ENCODE measurements around the gene MICALL2.

The MICALL2 gene

DNA sequence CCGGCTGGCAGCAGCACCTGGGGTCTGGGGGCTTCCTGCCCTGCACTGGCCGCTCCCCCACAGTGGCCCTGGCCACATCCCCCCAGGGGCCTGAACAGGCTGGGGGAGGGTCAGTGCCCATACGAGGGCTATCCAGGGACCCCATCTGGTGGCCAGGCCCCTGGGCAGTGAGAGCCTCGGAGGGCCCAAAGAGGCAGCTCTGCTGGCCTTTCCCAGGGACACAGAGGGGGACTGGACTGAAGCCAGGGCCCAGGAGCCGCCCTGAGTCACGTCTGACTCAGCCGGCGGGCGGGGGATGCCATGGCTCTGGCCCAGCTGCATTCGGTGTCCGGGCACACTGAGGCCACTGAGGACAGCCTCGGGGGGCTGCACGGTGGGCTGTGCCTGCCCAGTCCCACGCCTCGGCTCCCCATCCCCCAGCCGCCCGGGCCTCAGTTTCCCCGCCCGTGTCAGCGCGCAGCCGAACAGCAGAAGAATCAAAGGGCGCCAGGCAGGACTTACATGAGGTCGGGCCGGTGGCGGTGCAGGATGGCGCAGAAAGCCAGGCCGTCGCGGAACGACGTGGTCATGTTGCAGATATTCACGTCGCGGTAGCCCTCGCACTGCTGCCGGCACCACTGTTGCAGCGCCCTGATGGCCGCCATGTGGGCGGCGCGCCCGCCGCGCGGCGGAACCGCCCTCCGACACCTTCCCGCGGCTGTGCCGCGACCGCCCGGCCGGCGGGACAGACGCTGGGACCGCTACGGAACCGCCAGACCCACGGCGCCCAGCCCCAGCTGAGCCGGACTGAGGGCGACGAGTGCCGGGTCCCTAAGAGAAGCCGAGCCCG, at the start of gene MICALL2:
Gene MICALL2 (minus strand): TSS at position 788 of the 829 bp plus-strand sequence. CDS start 144 bp downstream, at position 644.
- no peak for DNase-seq

DNA sequence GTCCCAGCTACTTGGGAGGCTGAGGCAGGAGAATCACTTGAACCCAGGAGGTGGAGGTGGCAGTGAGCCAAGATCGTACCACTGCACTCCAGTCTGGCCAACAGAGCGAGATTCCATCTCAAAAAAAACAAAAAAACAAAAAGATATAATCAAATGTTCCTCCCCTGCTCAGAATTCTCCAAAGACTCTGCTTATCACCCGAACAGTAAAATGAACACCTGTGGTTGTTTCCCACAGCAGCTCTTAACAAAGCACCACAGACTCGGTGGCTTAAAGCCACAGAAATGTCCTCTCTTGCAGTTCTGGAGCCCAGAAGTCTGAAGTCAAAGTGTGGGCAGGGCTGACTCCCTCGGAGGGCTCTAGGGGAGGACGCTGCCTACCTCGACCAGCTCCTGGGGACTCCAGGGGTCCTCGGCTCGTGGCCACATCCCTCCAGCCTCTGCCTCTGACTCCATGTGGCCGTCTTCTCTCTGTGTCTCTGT, 49.0 kb upstream of the MICALL2 start:
- DNase-seq: no peak

DNA sequence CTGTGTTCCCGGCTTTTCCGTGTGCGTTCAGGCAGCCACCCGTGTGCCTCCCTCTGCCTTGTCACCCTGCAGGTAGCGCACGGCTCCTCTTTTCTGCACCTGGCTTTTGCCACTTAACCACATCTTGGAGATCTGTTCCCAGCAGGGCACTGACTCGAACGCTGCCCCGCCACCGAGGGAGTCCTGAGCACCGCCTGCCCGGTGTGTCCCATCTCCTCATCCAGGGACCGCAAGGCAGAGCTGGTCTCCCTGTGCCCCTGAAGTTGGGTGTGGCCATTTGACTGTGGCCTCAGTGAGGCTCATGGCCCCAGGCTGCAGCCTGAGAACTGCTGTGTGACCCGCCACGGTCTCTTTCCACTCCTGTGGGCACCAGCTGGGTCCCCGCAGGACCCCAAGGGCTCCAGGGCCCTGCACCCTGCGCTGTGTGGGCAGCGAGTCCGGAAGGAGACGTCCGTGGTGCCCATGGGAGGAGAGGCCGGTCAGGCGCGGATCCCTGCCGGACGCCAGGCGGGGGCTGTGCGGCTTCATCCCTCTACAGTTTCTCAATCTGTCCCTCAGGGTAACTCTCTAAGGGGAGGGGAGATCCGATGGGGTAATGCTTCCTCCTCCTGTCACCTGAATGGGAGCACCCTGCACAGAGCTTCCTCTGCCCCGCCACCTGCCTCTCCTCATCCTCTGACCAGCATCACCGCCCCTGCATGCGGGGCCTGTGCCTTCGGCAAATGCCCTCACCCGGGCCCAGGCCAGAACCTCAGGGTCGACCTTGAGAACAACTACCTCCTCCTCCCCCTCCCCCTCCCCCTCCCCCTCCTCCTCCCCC, 46.7 kb upstream of the MICALL2 start:
- no peak for DNase-seq

DNA sequence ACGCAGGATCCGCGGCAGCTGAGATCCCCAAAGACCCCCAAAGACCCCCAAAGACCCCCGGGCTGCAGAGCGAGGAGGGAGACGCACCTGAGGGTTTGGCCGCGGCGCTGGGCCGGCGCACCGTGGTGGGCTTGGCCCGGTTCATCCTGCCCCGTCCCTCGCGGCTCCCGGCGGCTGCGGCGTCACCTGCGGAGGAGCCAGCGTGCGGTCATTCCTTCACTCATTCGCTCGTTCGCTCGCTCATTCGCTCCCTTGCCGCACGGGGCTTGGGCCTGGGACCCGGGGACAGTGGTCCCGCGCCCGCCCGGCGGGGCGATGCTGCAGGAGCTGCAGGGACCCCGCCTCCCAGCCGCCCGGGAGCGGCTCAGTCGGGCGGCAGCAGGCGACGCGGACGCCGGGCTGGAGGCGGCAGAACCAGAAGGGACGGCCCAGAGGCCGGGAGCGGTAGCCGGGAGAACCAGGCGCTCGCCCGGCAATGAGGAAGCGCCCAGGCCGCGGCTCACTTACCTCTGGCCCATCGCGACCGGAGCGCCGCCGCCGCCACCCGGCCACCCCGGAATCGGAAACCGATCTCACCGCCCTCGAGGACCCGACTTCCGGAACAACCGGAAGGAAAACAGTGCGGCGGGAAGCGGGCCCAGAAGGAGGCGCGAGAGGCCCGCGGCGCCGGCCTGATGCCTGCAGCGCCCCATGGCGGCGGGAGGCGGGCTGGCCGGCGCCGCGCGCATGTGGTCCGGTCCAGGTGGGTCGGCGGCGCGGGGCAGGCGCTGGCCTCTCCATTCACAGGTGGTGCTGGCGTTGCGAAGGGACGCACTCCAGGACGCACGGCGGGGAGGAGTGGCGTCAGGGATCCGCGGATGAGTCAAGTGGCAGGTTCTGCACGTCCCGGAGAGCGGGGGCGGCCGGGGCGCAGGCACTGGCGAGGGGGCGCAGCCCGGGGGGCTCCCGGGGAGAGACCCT, 44.8 kb upstream of the MICALL2 start, which contains the start of gene INTS1:
Gene INTS1 (minus strand): TSS at position 574 of the 960 bp plus-strand sequence. CDS start 429 bp downstream, at position 145.
- peak; percentile 69 for DNase-seq

DNA sequence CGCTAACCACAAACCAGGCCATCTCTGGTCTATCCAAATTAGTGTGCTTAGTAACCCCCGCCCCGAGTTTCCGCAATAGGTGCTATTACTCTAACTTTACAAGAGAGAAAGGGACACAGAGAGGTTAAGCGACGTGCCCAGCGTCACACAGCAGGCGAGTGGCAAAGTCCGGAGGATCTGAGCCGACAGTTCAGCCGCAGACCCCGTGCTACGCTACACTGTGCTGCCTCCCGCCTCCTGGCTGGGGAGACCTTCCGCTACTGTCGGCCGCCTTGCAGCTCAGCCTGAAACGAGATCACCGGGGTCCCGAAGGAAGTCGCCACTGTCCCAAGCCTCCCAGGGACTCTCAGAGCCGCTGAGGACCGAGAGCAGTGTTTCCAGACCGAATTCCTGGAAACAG, 44.1 kb upstream of the MICALL2 start:
- no peak for DNase-seq

DNA sequence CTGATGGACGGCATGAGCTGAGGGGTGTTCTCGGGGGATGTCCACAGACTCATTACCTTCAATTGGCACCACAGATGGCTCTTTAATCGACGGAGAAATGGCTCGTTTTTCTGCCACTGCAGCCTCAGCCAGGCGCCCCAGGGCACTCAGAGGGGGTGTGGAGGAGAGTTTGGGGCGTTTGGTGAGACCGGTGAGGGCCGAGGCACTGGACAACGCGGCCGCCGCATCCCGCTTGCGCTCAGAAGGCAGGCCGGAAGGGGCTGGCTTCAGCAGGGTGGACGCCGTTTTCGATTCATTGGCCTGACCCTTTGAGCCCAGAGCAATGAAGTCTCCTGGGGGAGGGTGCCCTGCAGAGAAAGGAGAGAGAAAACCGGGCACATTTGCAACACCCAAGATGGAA, 43.6 kb upstream of the MICALL2 start:
- no peak for DNase-seq

DNA sequence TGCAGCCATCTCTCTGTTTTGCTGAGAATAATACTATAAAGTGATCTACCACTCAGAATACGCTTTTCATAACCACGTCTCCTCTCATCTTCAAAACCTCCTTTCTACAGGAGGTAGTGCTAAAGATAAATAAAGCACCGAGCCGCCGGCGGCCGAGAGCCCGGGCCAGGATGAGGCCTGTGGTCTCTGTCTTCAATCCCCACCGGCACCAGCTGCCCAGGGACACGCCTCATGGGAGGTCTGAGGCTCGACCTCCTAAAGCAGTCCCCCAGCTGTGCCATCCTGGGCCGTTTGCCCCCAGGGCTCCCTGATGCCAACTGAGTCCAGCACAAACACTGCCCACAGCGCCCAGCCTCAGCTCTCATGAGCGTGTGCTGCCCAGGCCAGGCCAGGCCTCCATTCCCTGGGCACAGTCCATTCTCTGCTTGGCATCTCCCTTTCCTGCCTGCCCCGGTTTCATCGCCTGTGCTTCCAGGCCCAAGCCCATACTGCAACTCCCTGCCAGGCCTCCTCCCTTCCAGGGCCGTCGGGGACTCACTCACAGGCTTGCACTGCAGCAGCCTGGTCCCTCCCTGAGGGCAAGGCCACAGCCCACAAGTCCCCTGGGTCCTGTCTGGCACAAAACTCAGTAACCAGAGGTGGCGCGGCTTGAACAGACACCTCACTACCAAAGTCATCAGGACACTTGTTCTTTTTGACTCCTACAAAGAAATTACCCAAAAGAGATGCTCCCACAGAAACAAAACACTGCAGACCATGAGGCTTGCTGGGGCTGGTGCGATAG, 42.4 kb upstream of the MICALL2 start:
- no peak for DNase-seq

DNA sequence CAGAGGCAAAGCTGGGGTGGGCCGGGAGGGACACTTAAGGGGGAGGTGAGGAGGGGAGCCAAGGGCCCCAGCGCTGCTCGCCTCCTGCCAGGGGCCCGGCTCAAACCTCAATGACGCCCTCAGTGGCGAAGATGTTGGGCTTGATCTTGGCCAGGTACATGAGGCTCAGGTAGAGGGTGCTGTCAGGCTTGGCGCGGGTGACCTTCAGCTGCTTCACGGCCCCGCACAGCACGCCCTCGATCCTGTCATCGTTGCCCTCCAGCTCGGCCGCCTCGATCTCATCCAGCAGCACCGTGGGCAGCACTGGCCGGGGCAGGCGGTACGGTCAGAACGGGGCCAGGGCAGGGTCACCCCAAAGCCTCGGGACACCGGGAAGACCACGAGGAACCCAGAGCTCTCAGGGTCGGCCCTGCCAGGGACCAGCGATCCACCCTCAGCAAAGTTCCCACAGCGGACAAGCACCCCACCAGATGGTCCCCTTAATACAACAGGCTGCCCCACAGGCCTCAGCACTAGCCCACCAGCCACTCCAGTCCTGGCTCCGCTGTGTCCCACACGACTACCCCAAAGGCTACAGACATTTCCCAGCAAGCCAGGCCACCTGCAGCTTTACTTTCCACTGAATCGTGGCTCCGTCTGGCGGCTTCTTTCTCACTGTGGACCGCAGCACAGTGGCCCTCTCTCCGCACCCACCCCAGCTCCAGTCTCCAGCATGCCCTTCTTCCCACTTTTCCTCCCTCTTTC, 41.0 kb upstream of the MICALL2 start:
- no peak for DNase-seq

DNA sequence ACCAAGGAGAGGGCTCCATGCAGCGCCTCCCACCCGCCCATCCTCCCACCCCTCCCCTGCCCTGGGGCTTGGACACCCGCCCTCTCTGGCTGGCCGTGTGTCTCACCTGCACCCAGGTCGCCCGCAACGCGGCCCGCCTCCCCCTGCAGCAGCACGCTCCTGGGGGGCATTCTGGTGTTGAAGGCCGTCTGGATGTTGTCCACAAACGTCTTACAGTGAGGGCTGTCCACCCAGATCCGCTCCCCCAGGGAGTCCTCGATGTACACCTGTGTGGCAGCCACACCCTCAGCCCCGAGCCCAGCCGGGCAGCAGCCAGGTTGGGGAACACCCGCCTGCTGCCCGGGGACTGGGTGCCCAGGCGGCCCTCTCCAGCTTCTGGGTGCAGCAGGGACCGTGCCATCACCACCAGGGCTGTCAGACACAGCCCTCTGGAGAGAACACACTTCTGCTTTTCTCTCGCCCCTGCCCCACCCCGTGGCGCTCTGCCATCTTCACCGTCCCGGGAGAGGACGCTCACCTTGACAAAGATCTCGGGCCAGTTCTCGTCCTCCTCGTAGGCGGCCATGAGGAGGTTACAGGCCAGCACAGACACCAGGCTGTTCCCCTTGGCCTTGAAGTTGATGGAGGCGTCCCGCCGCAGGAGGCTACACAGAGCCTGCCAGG, 40.2 kb upstream of the MICALL2 start:
- DNase-seq: no peak

DNA sequence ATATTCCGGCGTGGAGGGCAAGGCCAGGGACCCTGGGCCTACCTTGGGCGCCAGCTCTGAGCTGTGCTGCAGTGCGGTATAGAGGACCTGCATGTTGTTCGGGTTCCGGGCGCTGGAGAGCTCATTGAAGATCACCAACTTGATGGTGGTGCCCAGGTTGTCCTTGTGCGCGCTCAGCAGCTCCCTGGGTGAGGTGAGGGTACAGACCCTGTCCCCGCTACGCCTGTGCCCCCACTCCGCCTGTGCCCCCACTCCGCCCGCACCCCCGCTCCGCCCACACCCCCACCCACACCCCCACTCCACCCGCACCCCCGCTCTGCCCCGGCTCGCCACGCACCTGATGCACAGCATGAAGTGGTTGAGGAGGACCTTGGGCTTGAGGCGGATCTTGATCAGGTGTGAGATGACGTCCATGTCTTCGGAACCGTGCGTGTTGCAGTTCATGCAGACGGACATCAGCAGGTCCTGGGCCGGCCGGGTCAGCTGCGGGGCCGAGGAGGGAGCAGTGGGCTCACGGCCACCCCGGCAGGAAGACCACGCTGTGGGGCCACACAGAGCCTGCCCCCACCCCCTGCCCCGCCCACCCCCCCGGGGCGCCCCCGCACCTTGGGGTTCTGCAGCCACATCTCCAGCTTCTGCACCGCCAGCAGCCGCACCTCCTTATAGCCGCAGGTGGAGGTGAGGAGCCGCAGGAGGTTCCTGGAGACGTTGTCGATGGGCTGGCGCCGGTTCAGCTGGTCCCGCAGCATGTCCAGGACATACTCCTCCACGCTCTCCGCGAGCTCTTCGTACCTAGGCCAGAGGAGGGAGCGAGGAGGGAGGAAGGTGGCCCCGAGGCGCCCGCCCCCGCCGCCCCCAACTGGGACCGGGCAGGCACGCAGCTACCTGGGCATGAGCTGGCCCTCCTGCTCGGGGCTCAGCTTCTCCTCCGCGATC, 39.4 kb upstream of the MICALL2 start:
- DNase-seq: no peak

DNA sequence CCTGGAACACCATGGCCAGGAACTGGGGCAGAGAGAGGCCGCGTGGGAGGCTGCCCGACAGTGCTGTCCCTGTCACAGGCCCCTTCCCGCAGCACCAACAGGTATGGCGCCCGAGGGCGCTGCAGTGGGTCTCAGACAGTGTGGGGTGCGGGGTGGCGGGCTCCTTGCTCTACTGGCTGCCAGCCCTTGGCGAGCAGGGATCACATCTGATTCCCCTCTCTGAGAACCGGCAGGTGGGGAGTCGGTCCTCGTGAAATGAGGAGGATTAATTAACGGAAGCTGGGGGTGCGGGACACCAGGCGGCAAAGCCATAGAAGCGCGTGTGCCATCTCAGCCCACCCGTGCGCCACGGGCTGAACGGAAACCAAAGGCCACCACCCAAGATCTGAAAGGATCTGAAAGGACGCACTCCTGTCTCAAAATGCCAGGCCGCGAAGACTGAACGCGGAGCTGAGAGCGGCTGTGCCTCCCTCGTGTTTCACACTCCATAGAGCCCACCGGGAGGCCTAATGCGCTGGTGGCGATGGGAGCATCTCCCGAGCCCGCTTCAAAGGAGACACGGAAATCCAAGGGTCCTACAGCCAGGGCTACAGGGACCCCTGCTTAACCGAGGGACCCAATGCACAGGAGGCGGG, 38.1 kb upstream of the MICALL2 start:
- no peak for DNase-seq

DNA sequence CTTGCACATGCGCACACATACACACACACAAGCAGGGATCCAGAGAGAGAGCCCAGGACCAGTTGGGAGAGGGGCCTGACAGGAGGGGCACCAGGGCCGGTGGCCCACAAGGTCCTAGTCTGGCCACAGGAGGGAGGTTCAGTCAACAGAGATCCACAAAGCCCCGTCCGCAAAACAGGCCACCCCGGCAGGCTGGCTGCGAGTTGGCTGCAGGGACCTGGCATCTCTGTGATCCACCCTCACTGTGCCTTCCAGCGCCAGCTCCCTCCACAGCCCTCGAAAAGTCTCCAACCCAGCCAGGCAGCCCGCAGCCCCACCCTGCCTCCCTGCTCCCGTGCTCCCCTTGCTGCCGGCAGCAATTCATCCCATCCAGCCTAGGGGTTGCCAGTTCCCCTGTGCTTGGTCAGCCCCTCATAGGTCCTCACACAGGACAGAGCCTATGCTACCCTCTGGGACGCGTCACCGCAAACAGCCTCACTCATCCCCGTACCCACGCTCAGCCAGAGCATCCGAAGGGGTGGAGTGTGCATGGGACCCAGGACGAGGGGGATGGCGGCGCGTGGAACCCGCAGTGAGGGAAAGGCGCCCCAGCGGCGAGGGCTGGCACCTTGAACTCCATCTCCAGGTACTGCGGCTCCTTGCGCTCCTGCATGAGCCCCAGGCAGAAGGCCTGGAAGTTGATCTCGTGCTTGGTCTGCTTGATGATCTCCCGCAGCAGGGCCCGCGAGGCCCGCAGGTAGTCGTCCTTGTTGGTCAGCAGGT, 37.4 kb upstream of the MICALL2 start:
- no peak for DNase-seq

DNA sequence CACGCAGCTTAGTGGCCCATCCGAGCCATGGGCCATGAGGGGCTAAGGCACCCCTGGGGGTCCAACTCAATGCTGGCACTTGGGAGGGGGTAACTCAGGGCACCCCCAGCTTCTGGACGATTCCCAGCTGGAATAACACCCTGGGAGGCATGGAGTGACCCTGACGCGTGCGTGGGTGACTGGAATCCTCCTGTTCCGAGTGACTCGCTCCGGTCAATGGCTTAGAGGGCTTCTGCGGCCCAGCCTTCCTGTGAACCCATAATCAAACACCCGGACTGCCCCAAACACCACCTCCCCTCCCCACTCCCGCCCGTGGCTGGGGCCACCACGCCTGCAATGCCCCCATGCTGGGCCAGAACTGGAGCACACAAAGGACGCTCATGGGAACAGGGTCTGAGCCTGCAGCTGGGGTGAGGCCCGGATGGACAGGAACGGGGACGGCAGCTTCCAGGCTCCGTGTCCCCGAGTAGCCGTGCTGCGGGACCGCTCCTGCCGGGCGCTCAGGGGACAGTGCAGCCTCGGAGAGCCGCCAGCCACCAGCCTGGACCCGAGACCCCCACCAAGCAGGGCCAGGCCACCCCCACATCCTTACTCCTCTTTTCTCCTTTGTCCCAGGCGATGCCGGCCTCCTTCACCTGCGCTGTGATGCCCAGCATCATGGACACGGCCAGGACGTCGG, 36.4 kb upstream of the MICALL2 start:
- DNase-seq: no peak

DNA sequence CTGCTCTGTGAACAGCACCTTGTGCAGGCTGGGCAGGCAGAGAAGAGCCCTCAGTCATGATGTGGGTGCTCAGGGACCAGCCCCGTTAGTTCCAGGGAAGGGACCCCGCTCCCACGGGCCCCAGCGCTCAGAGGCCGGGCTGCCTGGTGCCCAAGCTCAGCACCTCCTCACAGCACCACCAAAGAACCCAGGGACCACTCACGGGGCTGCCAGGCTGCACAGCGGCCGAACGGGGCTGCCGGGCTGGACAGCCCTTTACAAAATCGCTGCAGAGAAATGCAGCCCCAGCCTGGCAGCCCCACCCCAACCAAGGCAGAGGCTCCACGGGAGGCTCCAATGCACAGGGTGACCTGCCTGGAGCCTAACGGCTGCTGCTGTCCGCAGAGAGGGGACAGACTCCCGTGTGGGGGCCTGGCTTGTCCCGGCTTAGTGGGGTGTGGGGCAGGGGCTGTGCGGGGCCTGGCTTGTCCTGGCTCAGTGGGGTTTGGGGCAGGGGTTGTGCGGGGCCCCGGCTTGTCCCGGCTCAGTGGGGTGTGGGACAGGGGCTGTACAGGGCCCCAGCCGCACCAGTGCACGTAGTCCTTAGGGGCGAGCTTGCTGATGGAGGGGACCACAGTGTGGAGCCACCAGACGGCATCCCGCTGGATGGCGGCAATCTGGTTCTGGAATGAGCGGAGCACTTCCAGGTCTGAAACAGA, 35.7 kb upstream of the MICALL2 start:
- DNase-seq: no peak

DNA sequence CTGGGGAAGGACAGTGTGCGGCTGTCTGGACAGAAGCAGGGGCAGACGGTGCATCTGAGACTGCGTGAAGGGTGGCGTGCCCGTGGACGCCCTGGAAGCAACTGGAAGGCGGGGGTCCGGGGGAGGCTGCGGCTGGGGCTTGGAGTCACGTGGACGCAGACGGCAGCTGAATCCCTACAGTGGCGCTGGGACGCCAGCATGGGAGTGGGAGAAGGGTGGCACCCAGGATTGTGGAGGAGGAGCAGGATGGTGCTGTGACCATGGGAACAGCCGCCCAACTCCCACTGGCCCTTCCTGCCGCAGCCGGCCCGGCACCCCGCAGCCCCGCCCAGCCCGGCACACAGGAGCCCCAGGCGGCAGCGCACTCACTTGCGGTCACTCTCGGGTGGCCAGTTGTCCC, 35.2 kb upstream of the MICALL2 start:
- DNase-seq: no peak

DNA sequence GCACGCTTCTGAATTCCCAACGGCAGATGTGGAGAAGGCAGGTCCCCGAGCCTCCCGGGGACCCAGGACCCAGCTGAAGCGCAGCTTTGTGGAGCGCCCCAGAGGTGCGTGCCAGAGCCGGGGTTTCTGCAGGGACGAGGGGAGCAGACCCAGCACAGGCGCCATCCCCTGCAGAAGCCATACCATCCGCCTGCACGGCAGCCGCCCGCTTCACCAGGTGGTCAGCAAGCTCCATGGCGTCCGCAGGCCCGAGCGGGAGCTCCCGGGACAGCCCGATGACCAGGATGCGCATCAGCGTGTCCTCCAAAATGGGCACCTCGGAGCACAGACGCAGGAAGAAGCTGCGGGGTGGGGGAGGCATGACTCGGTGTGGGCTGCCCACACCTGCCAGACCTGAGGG, 34.3 kb upstream of the MICALL2 start:
- no peak for DNase-seq

DNA sequence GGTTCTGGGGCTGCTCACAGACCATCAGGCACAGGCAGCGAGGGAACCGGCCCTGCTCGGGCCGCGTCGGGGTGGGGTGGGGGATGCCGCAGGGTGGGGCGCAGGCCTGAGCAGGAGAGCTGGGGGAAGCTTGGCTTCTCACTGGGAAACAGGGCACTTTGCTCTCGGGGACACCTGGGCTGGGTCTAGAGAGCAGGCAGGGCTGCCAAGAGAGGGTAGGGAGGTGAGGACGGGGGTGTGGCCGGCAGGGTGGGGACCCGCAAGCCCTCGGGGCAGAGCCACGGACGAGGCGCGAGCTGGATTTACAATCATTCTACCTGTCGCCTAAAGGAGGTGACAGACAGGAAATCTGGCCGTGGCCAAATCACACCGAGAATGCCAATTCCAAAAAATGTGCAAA, 33.9 kb upstream of the MICALL2 start:
- DNase-seq: no peak
